MCF 10A (cell line): Measurements from ENCODE around the gene CHST3. TPM values are rescaled to one million over a fixed set of nuclear protein-coding genes. Genes with fewer than 3 reads are reported as not detected.

ENCODE experiments used
- BruUV-seq: library from RNA; stranded (reverse); fragments of 400-500 nt; replicated peaks from 2 replicates; lab custom pipeline; 2021; lab: Mats Ljungman, UMichigan
- CTCF ChIA-PET: fragments of 300-600 bp; sonication (Branson Sonifier 250); formaldehyde crosslinking; extraction: SDS; loops from one replicate; lab custom pipeline; 2021; ENCODE audit warnings: antibody characterized with exemption, inconsistent platforms; lab: Yijun Ruan, JAX
- POLR2A ChIA-PET: fragments of 300-600, 350-650 bp; sonication (Branson Sonifier 250); formaldehyde crosslinking; extraction: SDS; loops from one replicate; lab custom pipeline; 2020; ENCODE audit warnings: antibody characterized with exemption, inconsistent platforms; lab: Yijun Ruan, JAX
- DNase-seq: peaks from one replicate; pipeline ENCODE4 v3.0.0-alpha.2; 2018; ENCODE audit not compliant: unreplicated experiment
- H3K27ac Mint-ChIP-seq: one replicate; pipeline ENCODE4 v1.8.0; 2022; ENCODE audit warnings: mild to moderate bottlenecking, low read depth, mixed read lengths; ENCODE audit not compliant: unreplicated experiment
- H3K27me3 Mint-ChIP-seq: one replicate; pipeline ENCODE4 v1.8.0; 2022; ENCODE audit warnings: mixed read lengths; ENCODE audit not compliant: insufficient read depth, unreplicated experiment
- H3K36me3 Mint-ChIP-seq: one replicate; pipeline ENCODE4 v1.8.0; 2022; ENCODE audit warnings: mild to moderate bottlenecking, moderate library complexity, mixed read lengths; ENCODE audit not compliant: insufficient read depth, unreplicated experiment
- H3K4me1 Mint-ChIP-seq: one replicate; pipeline ENCODE4 v1.8.0; 2022; ENCODE audit warnings: mixed read lengths; ENCODE audit not compliant: insufficient read depth, unreplicated experiment
- H3K4me3 Mint-ChIP-seq: one replicate; pipeline ENCODE4 v1.8.0; 2022; ENCODE audit warnings: mild to moderate bottlenecking, moderate library complexity, mixed read lengths; ENCODE audit not compliant: unreplicated experiment
- H3K9me3 Mint-ChIP-seq: one replicate; pipeline ENCODE4 v1.8.0; 2022; ENCODE audit warnings: mixed read lengths; ENCODE audit not compliant: unreplicated experiment
- intact Hi-C: fragments of 100-400 bp; cut with micrococcal nuclease; formaldehyde crosslinking; loops from 2 replicates; pipeline ENCODE4 v1.14.1; 2022
- total RNA-seq: library from RNA; stranded (reverse); gene quantifications from 2 replicates; pipeline ENCODE4 v1.2.3, GENCODE V29; 2022
- TF ChIP-seq, protein P1 (sequence below): fragments of 200-600 bp; IDR thresholded peaks from one replicate; pipeline ENCODE4 v1.8.0; 2022; ENCODE audit warnings: antibody characterized with exemption, mild to moderate bottlenecking; ENCODE audit not compliant: unreplicated experiment

Gene CHST3
- total RNA-seq, 1 experiment from 2014 or later: 28.7 TPM

DNA sequence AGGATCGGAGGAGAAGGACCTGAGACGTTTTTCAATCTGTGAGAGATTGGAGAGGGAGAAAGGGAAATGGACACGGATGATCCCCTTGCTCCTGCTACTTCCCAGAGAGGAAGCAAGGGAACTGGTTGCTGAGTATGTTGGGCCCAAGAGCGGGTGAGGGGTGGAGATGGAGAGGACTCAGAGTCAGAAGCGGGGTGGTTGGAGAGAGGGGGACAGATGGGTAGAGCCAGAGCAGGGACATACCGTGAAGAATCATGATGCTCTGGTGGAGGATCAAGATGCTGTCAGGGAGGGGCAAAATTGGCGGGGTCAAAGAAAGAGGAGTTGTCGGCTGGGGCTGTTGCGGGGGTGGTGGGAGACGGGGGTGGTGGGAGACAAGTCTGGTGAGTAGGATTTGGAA lies 2.4 kb upstream of the CHST3 start:
- Mint-ChIP-seq H3K9me3 (no peaks in the 10 kb centered on the region), H3K27me3 (no peaks in the 10 kb centered on the region), H3K36me3 (no peaks in the 10 kb centered on the region), H3K4me3 (no peak overlapping the region), H3K27ac (no peak overlapping the region), H3K4me1 (peaks cover 23% of the 10 kb centered on the region)
- ChIA-PET CTCF (no interaction called here), POLR2A (no interaction called here)
- TF ChIP-seq, protein P1, sequence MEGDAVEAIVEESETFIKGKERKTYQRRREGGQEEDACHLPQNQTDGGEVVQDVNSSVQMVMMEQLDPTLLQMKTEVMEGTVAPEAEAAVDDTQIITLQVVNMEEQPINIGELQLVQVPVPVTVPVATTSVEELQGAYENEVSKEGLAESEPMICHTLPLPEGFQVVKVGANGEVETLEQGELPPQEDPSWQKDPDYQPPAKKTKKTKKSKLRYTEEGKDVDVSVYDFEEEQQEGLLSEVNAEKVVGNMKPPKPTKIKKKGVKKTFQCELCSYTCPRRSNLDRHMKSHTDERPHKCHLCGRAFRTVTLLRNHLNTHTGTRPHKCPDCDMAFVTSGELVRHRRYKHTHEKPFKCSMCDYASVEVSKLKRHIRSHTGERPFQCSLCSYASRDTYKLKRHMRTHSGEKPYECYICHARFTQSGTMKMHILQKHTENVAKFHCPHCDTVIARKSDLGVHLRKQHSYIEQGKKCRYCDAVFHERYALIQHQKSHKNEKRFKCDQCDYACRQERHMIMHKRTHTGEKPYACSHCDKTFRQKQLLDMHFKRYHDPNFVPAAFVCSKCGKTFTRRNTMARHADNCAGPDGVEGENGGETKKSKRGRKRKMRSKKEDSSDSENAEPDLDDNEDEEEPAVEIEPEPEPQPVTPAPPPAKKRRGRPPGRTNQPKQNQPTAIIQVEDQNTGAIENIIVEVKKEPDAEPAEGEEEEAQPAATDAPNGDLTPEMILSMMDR: no peak
- DNase-seq: no peak
- intact Hi-C loops: no loop called here
- no TSS peak for BruUV-seq

DNA sequence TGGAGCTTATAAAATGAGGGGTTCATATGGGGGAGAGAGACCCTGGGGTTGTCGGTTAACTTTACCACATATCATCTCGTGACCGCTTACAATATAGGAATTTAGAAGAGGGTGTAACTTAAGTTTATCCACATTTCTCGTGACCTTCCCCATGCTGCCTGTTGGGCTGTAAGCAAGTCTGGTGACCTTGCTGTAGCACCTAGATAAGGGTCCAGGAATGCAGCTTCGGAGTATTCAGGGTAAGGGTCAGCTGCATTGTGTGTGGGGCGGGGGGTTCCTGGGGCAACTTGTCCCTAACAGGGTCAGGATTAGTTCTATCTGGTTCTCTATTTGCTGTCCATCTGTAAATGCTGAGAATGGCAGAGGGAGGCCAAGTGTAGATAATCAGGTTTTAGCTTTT lies 1.3 kb upstream of the CHST3 start:
- TF ChIP-seq, protein P1: no peak
- H3K27me3 Mint-ChIP-seq: no peaks in the 10 kb centered on the region
- intact Hi-C loops: no loop called here
- BruUV-seq: TSS peak; percentile 52
- no peaks in the 10 kb centered on the region for H3K9me3 Mint-ChIP-seq
- POLR2A ChIA-PET: interaction anchor here (1.2 to 4.1 kb wide), 4 partner anchors 8 to 82 kb away, joined by 3 to 64 read pairs (median 14); no protein-coding TSS in a partner anchor
- no peak overlapping the region for H3K27ac Mint-ChIP-seq
- peaks cover 25% of the 10 kb centered on the region for H3K4me1 Mint-ChIP-seq
- no peak for DNase-seq
- CTCF ChIA-PET: interaction anchor here (0.5 to 0.6 kb wide), 2 partner anchors 132 to 138 kb away, joined by 3 to 5 read pairs; no protein-coding TSS in a partner anchor
- peak overlapping the region; percentile 83 for H3K4me3 Mint-ChIP-seq
- H3K36me3 Mint-ChIP-seq: no peaks in the 10 kb centered on the region

DNA sequence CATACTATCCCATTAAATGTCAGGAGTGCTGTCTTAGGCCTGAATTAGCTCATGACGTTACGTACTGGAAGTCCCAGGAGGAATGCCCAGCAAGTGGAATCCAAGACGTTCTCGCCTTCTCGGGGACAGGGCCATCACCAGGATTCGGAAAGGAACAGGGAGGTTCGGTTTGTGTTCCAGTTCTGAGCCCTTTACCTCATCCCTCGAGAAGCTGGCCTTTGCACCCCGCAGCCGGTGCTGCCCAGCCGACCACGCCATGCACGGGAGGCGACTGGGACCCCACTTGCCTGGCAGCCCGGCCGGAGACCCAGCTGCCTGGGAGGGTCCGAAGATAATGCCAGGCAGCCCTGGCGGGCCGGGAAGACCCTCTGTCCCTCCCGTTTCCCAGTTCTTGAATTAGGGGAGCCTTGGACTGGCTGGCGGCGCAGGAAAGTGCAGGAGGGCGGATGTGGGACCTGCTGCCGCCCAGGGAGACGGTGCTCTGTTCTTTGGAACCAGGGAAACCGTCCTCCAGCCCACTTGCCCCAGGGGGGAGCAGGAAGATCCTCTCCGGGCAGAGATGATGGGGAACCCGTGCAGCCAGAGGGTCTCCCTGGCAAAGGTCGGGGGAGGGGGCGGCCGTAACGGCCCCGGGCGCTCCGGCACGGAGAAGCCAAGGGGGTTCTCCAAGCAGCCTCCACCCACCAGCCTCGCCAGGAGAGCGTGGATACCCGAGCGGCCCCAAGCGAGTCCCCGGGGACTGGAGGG lies 671 bp upstream of the CHST3 start:
- Mint-ChIP-seq H3K9me3 (no peaks in the 10 kb centered on the region), H3K4me1 (peaks cover 31% of the 10 kb centered on the region), H3K27ac (no peak overlapping the region), H3K4me3 (peak overlapping the region; percentile 83), H3K36me3 (no peaks in the 10 kb centered on the region), H3K27me3 (no peaks in the 10 kb centered on the region)
- BruUV-seq: no TSS peak
- POLR2A ChIA-PET: interaction anchor here (0.6 to 4.1 kb wide), 11 partner anchors 7 to 1147 kb away, joined by 3 to 64 read pairs (median 7); partner anchors contain the start of gene NUDT13
- intact Hi-C loops: loop anchor here (2.0 kb wide), 2 partner anchors 45 to 81 kb away; no protein-coding TSS in a partner anchor
- TF ChIP-seq, protein P1: no peak
- no peak for DNase-seq
- CTCF ChIA-PET: interaction anchor here (0.5 kb wide), 1 partner anchor 132 kb away, joined by 5 read pairs; no protein-coding TSS in a partner anchor
